Heart left ventricle (tissue), 13 donors: ENCODE results near the gene WWOX.

Experiments
- POLR2A ChIP-seq, 2 donors: fragments of 450-650 bp; IDR thresholded peaks; one replicate each; pipeline ENCODE4 v1.6.1; 2017; ENCODE audit warnings: antibody characterized with exemption in 2 of 2, mild to moderate bottlenecking in 2 of 2, moderate library complexity in 2 of 2
- TF ChIP-seq, protein P1 (sequence below), 12 donors: fragments of 200-600 bp; sonication (generic) in 4 of 12; IDR thresholded peaks; one replicate each; pipeline versions ENCODE4 v1.5.0 to v1.8.0; 2018 to 2022; ENCODE audit warnings: antibody characterized with exemption in 12 of 12, mild to moderate bottlenecking in 5 of 12
- donor health status: ischemic (EF 13 %, LVEDD 7.1; RV severe dilation, severe dysfunction).
- donor health status: DM: no; HTN: yes; CAD: no.
- donor health status: DM: no; HTN: no; CAD: no.
- donor health status: ischemic (EF 25% LVEDD 6.9; RV normal size, moderate dysfunction).
- donor health status: ischemic (EF 25% LVEDD 5.7; RV mildly dilated, moderate dysfunction).
- donor health status: ischemic (EF 35%, LVEDD 5.7; RV mildly dilated, moderate dysfunction).
- donor health status: nonischemic (EF 11% LVEDD 7.7; RV severe dilation, severe dysfunction).
- donor health status: DM: yes; HTN: yes; CAD: no.
- donor health status: PGD.
- donor health status: ischemic (EF 29% LVEDD 5.4; RV normal size, mild dysfunction).
- donor health status: nonischemic (EF 23%, LVEDD 6.1; RV moderate dilation, normal function).

DNA sequence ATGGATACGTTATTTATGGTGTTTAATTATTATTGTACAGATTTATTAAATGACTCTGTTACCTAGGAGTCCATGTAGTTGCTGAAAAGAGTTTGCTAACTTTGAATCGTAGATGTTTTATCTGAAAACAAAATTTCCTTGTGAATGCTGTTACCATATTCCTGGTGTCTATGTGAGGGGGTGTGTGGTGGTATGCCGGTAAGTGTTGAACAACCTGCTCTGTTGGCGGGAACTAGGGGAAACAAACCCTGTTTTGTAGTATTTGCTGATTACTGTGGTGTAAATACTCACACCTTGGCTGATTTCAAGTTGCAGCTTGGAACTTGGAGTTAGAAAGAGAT lies 386.4 kb downstream of the WWOX start:
- TF ChIP-seq, protein P1, sequence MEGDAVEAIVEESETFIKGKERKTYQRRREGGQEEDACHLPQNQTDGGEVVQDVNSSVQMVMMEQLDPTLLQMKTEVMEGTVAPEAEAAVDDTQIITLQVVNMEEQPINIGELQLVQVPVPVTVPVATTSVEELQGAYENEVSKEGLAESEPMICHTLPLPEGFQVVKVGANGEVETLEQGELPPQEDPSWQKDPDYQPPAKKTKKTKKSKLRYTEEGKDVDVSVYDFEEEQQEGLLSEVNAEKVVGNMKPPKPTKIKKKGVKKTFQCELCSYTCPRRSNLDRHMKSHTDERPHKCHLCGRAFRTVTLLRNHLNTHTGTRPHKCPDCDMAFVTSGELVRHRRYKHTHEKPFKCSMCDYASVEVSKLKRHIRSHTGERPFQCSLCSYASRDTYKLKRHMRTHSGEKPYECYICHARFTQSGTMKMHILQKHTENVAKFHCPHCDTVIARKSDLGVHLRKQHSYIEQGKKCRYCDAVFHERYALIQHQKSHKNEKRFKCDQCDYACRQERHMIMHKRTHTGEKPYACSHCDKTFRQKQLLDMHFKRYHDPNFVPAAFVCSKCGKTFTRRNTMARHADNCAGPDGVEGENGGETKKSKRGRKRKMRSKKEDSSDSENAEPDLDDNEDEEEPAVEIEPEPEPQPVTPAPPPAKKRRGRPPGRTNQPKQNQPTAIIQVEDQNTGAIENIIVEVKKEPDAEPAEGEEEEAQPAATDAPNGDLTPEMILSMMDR (IDR thresholded peaks at IDR 0.05) = no peak
- no peak for TF ChIP-seq POLR2A (IDR thresholded peaks at IDR 0.05)
